HepG2 (cell line): ENCODE data around the gene DUS1L. TPM values are rescaled to one million over a fixed set of nuclear protein-coding genes. Genes with fewer than 3 reads are reported as not detected.
A peak's percentile ranks its signal among the peaks of the same experiment; 100 is the strongest.

Source experiments
- ESRRA ChIP-seq: sonication (generic); formaldehyde crosslinking; IDR thresholded peaks from 2 replicates; pipeline ENCODE4 v1.5.1; 2020; ENCODE audit warnings: mild to moderate bottlenecking, low read depth, missing genetic modification reagents
- FOXA1 ChIP-seq, 2 experiments: fragments of 450-650 bp in 1 of 2; sonication (generic) in 1 of 2; formaldehyde crosslinking in 1 of 2; IDR thresholded peaks; 2 replicates each; pipeline versions ENCODE4 v1.4.0 to v1.6.1; 2016 to 2020; ENCODE audit warnings: missing genetic modification reagents in 1 of 2
- FOXM1 ChIP-seq: sonication (generic); formaldehyde crosslinking; IDR thresholded peaks from 2 replicates; pipeline ENCODE4 v1.5.0; 2020; ENCODE audit warnings: missing genetic modification reagents
- GFI1 ChIP-seq: sonication (generic); formaldehyde crosslinking; IDR thresholded peaks from 2 replicates; pipeline ENCODE4 v1.5.0; 2020; ENCODE audit warnings: missing genetic modification reagents, mild to moderate bottlenecking, borderline replicate concordance
- JARID2 ChIP-seq: sonication (generic); formaldehyde crosslinking; IDR thresholded peaks from 2 replicates; pipeline ENCODE4 v1.8.1; 2023; ENCODE audit warnings: missing genetic modification reagents, inconsistent platforms; ENCODE audit not compliant: insufficient replicate concordance
- NCOA2 ChIP-seq: sonication (generic); formaldehyde crosslinking; IDR thresholded peaks from 2 replicates; pipeline ENCODE4 v1.8.0; 2022; ENCODE audit warnings: inconsistent platforms
- NFATC3 ChIP-seq: sonication (generic); formaldehyde crosslinking; IDR thresholded peaks from 2 replicates; pipeline ENCODE4 v1.5.1; 2020; ENCODE audit warnings: mild to moderate bottlenecking, missing genetic modification reagents
- NFE2 ChIP-seq: sonication (generic); formaldehyde crosslinking; IDR thresholded peaks from 2 replicates; pipeline ENCODE4 v1.4.0; 2020; ENCODE audit warnings: missing genetic modification reagents
- PAX8 ChIP-seq: sonication (generic); formaldehyde crosslinking; IDR thresholded peaks from 2 replicates; pipeline ENCODE4 v1.8.0; 2022; ENCODE audit warnings: mild to moderate bottlenecking, missing genetic modification reagents, borderline replicate concordance
- REXO4 ChIP-seq: sonication (generic); formaldehyde crosslinking; IDR thresholded peaks from 2 replicates; pipeline ENCODE4 v1.8.0; 2022; ENCODE audit warnings: missing genetic modification reagents, mild to moderate bottlenecking, borderline replicate concordance
- SKIL ChIP-seq: sonication (generic); formaldehyde crosslinking; IDR thresholded peaks from 2 replicates; pipeline ENCODE4 v1.8.0; 2022; ENCODE audit warnings: missing genetic modification reagents, mild to moderate bottlenecking, moderate library complexity, borderline replicate concordance
- TFDP1 ChIP-seq: IDR thresholded peaks from 2 replicates; pipeline ENCODE4 v1.6.1; 2016; ENCODE audit warnings: missing compliant biosample characterization, missing genetic modification reagents, borderline replicate concordance
- ZC3H13 ChIP-seq: sonication (generic); formaldehyde crosslinking; IDR thresholded peaks from 2 replicates; pipeline ENCODE4 v1.8.1; 2023; ENCODE audit warnings: mild to moderate bottlenecking, missing genetic modification reagents, moderate library complexity
- ZNF772 ChIP-seq: sonication (generic); formaldehyde crosslinking; IDR thresholded peaks from 2 replicates; pipeline ENCODE4 v1.5.0; 2020; ENCODE audit warnings: mild to moderate bottlenecking, missing genetic modification reagents
- polyA plus RNA-seq, 8 experiments: library from polyadenylated mRNA; depleted of rRNA in 3 of 8; stranded (reverse) in 7 of 8; unstranded in 1 of 8; fragments of >200 nt; fragmentation: Illumina TruSeq in 4 of 8; extraction: Trizol in 4 of 8; gene quantifications; 2 replicates each; pipeline versions ENCODE4 v1.2.1 to v1.2.3, GENCODE V29; 2011 to 2016; ENCODE audit warnings: low read depth in 4 of 8, missing spikeins in 1 of 8, mixed read lengths in 1 of 8; ENCODE audit not compliant: insufficient read depth in 1 of 8
- total RNA-seq, 5 experiments: library from RNA; depleted of rRNA; stranded (reverse); fragments of >200 nt; fragmentation: Illumina TruSeq; extraction: Trizol; gene quantifications; 2 replicates each; pipeline ENCODE4 v1.2.3, GENCODE V29; 2016; ENCODE audit warnings: low read depth in 1 of 5
- TF ChIP-seq, protein P1 (sequence below): sonication (generic); formaldehyde crosslinking; IDR thresholded peaks from 2 replicates; pipeline ENCODE4 v1.4.0; 2020; ENCODE audit warnings: mild to moderate bottlenecking, missing genetic modification reagents, borderline replicate concordance
- TF ChIP-seq, protein P2 (sequence below): IDR thresholded peaks from 2 replicates; pipeline ENCODE4 v1.6.1; 2016; ENCODE audit warnings: low read depth, missing genetic modification reagents, missing compliant biosample characterization

The DUS1L gene
- total and polyA plus RNA-seq, 2 of the 13 experiments (the other 11 are each of a cell fraction or from before 2014, with no cell fraction given), result 81.0 to 109 TPM

GRCh38 chr17:82065193-82065637, 389 bp downstream of the DUS1L start (continued):
- TF ChIP-seq NCOA2 (CRISPR knock-in tag), result no peak
- no peak for TF ChIP-seq REXO4 (CRISPR knock-in tag)
- TF ChIP-seq ZNF772, result 0 out of 2 replicates have a peak, but pooled peaks have one; percentile 46
- TF ChIP-seq JARID2 (CRISPR knock-in tag), result no peak
- TF ChIP-seq NFE2 (CRISPR knock-in tag), result no peak
- no peak for TF ChIP-seq TFDP1 (CRISPR knock-in tag)
- peak; percentile 58; the same call in 1 of the 2 replicates for TF ChIP-seq NFATC3 (CRISPR knock-in tag)
- TF ChIP-seq SKIL (CRISPR knock-in tag), result no peak
- TF ChIP-seq, protein P1, sequence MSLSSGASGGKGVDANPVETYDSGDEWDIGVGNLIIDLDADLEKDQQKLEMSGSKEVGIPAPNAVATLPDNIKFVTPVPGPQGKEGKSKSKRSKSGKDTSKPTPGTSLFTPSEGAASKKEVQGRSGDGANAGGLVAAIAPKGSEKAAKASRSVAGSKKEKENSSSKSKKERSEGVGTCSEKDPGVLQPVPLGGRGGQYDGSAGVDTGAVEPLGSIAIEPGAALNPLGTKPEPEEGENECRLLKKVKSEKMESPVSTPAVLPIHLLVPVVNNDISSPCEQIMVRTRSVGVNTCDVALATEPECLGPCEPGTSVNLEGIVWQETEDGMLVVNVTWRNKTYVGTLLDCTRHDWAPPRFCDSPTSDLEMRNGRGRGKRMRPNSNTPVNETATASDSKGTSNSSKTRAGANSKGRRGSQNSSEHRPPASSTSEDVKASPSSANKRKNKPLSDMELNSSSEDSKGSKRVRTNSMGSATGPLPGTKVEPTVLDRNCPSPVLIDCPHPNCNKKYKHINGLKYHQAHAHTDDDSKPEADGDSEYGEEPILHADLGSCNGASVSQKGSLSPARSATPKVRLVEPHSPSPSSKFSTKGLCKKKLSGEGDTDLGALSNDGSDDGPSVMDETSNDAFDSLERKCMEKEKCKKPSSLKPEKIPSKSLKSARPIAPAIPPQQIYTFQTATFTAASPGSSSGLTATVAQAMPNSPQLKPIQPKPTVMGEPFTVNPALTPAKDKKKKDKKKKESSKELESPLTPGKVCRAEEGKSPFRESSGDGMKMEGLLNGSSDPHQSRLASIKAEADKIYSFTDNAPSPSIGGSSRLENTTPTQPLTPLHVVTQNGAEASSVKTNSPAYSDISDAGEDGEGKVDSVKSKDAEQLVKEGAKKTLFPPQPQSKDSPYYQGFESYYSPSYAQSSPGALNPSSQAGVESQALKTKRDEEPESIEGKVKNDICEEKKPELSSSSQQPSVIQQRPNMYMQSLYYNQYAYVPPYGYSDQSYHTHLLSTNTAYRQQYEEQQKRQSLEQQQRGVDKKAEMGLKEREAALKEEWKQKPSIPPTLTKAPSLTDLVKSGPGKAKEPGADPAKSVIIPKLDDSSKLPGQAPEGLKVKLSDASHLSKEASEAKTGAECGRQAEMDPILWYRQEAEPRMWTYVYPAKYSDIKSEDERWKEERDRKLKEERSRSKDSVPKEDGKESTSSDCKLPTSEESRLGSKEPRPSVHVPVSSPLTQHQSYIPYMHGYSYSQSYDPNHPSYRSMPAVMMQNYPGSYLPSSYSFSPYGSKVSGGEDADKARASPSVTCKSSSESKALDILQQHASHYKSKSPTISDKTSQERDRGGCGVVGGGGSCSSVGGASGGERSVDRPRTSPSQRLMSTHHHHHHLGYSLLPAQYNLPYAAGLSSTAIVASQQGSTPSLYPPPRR (CRISPR knock-in tag), result no peak
- TF ChIP-seq ZC3H13 (CRISPR knock-in tag), result no peak
- no peak for TF ChIP-seq FOXM1
- TF ChIP-seq PAX8 (CRISPR knock-in tag), result no peak
- no peak for TF ChIP-seq ESRRA
- TF ChIP-seq GFI1 (CRISPR knock-in tag), result no peak
- TF ChIP-seq FOXA1 (IDR thresholded peaks at IDR 0.05), result no peak
- TF ChIP-seq FOXA1 (CRISPR knock-in tag; IDR thresholded peaks at IDR 0.05), result no peak
- TF ChIP-seq, protein P2, sequence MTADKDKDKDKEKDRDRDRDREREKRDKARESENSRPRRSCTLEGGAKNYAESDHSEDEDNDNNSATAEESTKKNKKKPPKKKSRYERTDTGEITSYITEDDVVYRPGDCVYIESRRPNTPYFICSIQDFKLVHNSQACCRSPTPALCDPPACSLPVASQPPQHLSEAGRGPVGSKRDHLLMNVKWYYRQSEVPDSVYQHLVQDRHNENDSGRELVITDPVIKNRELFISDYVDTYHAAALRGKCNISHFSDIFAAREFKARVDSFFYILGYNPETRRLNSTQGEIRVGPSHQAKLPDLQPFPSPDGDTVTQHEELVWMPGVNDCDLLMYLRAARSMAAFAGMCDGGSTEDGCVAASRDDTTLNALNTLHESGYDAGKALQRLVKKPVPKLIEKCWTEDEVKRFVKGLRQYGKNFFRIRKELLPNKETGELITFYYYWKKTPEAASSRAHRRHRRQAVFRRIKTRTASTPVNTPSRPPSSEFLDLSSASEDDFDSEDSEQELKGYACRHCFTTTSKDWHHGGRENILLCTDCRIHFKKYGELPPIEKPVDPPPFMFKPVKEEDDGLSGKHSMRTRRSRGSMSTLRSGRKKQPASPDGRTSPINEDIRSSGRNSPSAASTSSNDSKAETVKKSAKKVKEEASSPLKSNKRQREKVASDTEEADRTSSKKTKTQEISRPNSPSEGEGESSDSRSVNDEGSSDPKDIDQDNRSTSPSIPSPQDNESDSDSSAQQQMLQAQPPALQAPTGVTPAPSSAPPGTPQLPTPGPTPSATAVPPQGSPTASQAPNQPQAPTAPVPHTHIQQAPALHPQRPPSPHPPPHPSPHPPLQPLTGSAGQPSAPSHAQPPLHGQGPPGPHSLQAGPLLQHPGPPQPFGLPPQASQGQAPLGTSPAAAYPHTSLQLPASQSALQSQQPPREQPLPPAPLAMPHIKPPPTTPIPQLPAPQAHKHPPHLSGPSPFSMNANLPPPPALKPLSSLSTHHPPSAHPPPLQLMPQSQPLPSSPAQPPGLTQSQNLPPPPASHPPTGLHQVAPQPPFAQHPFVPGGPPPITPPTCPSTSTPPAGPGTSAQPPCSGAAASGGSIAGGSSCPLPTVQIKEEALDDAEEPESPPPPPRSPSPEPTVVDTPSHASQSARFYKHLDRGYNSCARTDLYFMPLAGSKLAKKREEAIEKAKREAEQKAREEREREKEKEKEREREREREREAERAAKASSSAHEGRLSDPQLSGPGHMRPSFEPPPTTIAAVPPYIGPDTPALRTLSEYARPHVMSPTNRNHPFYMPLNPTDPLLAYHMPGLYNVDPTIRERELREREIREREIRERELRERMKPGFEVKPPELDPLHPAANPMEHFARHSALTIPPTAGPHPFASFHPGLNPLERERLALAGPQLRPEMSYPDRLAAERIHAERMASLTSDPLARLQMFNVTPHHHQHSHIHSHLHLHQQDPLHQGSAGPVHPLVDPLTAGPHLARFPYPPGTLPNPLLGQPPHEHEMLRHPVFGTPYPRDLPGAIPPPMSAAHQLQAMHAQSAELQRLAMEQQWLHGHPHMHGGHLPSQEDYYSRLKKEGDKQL (CRISPR knock-in tag), result no peak; the same call in 1 of the 2 replicates
